NK-92 (cell line): Measurements from ENCODE around the gene PCDHGA6.
"Not testable (repeated sequence)": the region's sequence is repeated elsewhere in the genome, so short reads cannot be mapped to it uniquely, and the experiment has no call there.

Experiments
- DNase-seq: peaks from one replicate; lab custom pipeline; 2025; ENCODE audit not compliant: unreplicated experiment; lab: John Stamatoyannopoulos, UW

PCDHGA6 gene

DNA sequence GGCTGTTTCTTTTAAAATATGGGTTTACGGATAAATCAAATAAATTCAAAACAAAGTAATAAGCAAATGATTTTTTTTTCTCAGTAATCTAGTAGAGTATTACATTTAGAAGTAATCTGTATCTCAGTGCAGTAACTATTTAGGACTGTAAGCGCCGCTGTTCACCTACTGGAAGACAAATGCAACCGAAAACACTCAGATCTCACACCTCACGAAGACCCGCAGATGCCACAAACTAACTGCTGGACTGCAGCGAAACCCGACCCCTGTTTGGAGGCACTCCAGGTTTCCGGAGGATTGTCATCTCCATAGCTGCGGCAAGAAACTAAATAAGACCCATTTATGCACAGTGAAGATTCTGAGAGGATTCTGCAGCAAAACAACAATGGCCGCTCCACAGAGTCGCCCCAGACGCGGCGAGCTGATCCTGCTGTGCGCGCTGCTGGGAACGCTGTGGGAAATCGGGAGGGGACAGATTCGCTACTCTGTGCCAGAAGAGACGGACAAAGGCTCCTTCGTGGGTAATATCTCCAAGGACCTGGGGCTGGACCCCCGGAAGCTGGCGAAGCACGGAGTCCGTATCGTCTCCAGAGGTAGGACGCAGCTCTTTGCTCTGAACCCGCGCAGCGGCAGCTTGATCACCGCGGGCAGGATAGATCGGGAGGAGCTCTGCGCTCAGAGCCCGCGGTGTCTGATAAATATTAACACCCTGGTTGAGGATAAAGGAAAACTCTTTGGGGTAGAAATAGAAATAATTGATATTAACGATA, 18.9 kb downstream of the PCDHGA6 start, which contains the start of gene PCDHGA8:
Gene PCDHGA8, plus strand, starts transcription at position 205 of the 770 bp plus-strand sequence. Its CDS starts 181 bp downstream, at position 386.
- DNase-seq: no peak

DNA sequence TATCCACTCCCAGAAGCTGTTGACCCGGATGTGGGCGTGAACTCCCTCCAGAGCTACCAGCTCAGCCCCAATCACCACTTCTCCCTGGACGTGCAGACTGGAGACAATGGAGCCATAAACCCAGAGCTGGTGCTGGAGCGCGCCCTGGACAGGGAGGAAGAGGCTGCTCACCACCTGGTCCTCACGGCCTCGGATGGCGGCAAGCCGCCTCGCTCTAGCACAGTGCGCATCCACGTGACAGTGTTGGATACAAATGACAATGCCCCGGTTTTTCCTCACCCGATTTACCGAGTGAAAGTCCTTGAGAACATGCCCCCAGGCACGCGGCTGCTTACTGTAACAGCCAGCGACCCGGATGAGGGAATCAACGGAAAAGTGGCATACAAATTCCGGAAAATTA, 19.6 kb downstream of the PCDHGA6 start:
- no peak for DNase-seq

DNA sequence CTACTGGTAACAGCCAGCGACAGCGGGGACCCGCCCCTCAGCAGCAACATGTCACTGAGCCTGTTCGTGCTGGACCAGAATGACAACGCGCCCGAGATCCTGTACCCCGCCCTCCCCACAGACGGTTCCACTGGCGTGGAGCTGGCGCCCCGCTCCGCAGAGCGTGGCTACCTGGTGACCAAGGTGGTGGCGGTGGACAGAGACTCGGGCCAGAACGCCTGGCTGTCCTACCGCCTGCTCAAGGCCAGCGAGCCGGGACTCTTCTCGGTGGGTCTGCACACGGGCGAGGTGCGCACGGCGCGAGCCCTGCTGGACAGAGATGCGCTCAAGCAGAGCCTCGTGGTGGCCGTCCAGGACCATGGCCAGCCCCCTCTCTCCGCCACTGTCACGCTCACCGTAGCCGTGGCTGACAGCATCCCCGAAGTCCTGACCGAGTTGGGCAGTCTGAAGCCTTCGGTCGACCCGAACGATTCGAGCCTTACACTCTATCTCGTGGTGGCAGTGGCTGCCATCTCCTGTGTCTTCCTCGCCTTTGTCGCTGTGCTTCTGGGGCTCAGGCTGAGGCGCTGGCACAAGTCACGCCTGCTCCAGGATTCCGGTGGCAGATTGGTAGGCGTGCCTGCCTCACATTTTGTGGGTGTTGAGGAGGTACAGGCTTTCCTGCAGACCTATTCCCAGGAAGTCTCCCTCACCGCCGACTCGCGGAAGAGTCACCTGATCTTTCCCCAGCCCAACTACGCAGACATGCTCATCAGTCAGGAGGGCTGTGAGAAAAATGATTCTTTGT, 20.9 kb downstream of the PCDHGA6 start:
- not testable (repeated sequence) for DNase-seq

DNA sequence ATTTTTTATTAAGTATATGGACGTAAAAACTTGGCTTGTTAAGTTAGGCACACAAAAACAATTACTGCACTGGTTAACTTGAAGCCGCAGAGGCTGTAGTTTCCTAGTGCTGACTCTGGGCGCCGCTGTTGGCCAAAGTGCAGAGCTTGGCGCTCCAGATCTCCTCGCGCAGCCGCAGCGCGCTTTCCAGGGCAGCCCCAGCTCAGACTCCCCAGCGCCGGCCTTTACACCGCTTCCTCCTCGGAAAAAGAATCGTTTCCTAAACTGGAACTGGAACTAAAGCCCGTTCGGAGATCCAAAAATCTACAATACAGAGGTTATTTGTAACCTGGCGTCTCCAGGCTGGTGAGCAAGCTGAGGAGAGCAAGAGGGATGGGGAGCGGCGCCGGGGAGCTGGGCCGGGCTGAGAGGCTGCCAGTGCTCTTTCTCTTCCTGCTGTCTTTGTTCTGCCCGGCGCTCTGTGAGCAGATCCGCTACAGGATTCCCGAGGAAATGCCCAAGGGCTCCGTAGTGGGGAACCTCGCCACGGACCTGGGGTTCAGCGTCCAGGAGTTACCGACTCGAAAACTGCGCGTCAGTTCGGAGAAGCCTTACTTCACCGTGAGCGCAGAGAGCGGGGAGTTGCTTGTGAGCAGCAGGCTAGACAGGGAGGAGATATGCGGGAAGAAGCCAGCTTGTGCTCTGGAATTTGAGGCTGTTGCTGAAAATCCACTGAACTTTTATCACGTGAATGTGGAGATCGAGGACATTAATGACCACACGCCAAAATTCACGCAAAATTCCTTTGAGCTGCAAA, 24.3 kb downstream of the PCDHGA6 start, which contains the start of gene PCDHGB5:
Gene PCDHGB5, plus strand, starts transcription at position 192 of the 796 bp plus-strand sequence. Its CDS starts 181 bp downstream, at position 373.
- not testable (repeated sequence) for DNase-seq

DNA sequence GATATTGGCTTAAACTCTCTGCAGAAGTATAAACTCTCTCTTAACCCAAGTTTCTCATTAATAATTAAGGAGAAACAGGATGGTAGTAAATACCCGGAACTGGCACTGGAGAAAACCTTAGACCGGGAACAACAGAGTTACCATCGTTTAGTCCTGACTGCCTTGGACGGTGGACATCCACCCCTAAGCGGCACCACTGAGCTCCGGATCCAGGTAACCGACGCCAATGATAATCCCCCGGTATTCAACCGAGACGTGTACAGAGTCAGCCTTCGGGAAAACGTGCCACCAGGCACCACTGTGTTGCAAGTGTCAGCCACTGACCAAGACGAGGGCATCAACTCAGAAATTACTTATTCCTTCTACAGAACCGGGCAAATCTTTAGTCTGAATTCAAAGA, 24.9 kb downstream of the PCDHGA6 start:
- no peak for DNase-seq

DNA sequence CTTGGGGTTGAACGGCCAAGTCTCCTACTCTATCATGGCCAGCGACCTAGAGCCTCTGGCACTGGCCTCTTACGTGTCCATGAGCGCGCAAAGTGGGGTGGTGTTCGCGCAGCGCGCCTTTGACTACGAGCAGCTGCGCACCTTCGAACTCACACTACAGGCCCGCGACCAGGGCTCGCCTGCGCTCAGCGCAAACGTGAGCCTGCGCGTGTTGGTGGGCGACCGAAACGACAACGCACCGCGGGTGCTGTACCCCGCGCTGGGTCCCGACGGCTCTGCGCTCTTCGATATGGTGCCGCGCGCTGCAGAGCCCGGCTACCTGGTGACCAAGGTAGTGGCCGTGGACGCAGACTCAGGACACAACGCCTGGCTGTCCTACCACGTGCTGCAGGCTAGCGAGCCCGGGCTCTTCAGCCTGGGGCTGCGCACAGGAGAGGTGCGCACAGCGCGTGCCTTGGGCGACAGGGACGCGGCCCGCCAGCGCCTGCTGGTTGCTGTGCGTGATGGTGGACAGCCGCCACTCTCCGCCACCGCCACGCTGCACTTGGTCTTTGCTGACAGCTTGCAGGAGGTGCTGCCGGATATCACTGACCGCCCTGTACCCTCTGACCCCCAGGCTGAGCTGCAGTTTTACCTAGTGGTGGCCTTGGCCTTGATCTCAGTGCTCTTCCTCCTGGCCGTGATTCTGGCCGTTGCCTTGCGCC, 26.0 kb downstream of the PCDHGA6 start:
- no peak for DNase-seq

DNA sequence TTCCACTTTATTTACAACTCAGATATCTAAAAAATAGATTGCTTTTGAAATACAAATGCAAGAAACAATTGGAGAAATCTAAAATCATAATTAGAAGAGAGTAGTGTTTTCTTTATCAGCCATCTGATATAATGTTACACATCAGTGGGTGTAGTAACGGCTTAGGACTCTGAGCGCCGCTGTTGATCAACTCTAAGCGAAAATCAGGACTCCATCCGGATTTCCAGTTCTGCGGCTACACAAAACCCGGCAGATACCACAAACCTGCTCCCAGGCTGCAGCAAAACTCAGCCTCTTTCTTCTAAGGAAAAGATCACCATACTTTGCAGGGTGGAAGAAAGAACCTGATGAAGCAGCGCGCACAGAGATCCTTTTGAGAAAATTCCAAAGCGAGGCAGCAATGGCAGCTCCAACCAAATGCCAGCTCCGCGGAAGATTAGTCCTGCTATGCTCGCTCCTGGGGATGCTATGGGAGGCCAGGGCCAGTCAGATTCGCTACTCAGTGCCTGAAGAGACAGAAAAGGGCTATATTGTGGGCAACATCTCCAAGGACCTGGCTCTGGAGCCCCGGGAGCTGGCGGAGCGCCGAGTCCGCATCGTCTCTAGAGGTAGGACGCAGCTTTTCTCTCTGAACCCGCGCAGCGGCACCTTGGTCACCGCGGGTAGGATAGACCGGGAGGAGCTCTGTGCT, 29.0 kb downstream of the PCDHGA6 start, which contains the start of gene PCDHGA9:
Gene PCDHGA9, plus strand, starts transcription at position 226 of the 691 bp plus-strand sequence. Its CDS starts 175 bp downstream, at position 401.
- DNase-seq: no peak

DNA sequence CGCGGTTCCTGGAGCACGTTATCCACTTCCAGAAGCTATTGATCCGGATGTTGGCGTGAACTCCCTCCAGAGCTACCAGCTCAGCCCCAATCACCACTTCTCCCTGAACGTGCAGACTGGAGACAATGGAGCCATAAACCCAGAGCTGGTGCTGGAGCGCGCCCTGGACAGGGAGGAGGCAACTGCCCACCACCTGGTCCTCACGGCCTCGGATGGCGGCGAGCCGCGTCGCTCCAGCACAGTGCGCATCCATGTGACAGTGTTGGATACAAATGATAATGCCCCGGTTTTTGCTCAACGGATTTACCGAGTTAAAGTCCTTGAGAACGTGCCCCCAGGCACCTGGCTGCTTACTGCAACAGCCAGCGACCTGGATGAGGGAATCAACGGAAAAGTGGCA, 29.7 kb downstream of the PCDHGA6 start:
- no peak for DNase-seq

DNA sequence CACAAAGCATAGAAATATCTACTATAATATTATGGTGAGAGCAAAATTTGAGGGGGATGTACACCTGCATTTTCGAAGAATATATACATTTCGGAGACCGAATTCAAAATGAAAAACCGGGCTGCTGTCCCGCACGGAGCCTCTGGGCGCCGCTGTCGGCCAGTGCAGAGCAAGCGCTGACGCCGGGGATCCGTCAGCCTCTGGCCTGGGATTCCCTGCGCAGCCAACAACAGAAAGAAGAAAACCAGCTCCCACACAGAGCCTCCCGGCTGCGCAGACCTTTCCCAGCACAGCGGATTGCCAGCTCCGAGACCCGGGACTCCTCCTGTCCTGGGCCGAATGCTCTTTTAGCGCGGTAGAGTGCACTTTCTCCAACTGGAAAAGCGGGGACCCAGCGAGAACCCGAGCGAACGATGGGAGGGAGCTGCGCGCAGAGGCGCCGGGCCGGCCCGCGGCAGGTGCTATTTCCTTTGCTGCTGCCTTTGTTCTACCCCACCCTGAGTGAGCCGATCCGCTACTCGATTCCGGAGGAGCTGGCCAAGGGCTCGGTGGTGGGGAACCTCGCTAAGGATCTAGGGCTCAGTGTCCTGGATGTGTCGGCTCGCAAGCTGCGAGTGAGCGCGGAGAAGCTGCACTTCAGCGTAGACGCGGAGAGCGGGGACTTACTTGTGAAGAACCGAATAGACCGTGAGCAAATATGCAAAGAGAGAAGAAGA, 34.3 kb downstream of the PCDHGA6 start, which contains the start of gene PCDHGB6:
Gene PCDHGB6, plus strand, starts transcription at position 232 of the 716 bp plus-strand sequence. Its CDS starts 182 bp downstream, at position 414.
- DNase-seq: not testable (repeated sequence)

DNA sequence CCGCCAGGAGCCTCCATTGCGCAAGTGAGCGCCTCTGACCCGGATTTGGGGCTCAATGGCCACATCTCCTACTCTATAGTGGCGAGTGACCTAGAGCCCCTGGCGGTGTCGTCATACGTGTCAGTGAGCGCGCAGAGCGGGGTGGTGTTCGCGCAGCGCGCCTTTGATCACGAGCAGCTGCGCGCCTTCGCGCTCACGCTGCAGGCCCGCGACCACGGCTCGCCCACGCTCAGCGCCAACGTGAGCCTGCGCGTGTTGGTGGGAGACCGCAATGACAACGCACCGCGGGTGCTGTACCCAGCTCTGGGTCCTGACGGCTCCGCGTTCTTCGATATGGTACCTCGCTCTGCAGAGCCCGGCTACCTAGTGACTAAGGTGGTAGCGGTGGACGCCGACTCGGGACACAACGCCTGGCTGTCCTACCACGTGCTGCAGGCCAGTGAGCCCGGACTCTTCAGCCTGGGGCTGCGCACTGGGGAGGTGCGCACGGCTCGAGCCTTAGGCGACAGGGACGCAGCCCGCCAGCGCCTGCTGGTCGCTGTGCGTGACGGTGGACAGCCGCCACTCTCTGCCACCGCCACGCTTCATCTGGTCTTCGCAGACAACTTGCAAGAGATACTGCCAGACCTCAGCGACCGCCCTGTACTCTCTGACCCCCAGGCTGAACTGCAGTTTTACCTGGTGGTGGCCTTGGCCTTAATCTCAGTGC, 36.1 kb downstream of the PCDHGA6 start:
- DNase-seq: no peak

DNA sequence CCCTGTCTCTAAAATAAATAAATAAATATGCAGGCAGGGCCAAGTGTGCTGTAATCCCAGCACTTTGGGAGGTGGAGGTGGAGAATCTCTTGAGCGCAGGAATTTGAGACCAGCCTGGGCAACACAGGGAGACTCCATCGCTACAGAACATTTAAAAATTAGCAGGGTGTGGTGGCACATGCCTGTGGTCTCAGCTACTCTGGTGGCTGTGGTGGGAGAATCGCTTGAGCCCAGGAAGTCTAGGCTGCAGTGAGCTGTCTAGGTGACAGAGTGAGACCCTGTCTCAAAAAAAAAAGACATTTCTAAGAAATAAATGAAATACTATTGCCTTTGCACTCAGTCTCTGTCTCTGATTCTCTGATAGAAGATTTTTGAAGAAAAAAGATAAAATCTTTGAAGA, 37.9 kb downstream of the PCDHGA6 start:
- DNase-seq: no peak

DNA sequence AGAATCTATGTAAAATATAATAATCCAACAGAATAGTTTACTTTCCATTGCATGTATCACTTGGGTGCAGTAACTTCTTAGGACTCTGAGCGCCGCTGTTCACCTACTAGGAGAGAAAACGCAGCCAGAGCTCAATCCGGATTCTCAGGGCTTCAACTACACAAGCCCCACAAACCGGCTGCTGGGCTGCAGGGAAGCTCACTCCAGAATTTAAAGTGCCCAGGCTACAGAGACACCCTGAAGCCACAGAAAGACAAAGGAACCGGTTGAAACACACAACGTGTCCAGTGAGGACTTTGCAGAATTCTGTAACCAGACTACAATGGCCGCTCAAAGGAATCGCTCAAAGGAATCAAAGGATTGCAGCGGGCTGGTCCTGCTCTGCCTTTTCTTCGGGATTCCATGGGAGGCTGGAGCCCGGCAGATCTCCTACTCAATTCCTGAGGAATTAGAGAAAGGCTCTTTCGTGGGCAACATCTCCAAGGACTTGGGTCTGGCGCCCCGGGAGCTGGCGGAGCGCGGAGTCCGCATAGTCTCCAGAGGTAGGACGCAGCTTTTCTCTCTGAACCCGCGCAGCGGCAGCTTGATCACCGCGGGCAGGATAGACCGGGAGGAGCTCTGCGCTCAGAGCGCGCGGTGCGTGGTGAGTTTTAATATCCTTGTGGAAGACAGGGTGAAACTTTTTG, 39.3 kb downstream of the PCDHGA6 start, which contains the start of gene PCDHGA10:
Gene PCDHGA10, plus strand, starts transcription at position 134 of the 686 bp plus-strand sequence. Its CDS starts 189 bp downstream, at position 323.
- DNase-seq: no peak

DNA sequence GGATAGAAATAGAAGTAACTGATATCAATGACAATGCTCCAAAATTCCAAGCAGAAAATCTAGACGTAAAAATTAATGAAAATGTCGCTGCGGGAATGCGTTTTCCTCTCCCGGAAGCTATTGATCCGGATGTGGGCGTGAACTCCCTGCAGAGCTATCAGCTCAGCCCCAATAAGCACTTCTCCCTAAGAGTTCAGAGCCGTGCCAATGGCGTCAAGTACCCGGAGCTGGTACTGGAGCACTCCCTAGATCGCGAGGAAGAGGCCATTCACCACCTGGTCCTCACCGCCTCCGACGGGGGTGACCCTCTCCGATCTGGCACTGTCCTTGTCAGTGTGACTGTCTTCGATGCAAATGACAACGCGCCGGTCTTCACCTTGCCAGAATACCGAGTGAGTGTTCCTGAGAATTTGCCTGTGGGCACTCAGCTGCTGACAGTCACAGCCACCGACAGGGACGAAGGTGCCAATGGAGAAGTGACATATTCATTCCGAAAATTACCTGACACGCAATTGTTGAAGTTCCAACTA, 39.9 kb downstream of the PCDHGA6 start:
- DNase-seq: no peak

DNA sequence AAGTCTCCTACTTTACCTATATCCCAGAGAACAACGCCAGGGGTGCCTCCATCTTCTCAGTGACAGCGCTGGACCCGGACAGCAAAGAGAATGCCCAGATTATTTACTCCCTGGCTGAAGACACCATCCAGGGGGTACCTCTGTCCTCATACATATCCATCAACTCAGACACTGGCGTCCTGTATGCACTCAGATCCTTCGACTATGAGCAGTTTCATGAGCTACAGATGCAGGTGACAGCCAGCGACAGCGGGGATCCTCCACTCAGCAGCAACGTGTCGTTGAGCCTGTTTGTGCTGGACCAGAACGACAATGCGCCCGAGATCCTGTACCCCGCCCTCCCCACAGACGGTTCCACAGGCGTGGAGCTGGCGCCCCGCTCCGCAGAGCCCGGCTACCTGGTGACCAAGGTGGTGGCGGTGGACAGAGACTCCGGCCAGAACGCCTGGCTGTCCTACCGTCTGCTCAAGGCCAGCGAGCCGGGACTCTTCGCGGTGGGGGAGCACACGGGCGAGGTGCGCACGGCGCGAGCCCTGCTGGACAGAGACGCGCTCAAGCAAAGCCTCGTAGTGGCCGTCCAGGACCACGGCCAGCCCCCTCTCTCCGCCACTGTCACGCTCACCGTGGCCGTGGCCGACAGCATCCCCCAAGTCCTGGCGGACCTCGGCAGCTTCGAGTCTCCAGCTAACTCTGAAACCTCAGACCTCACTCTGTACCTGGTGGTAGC, 41.0 kb downstream of the PCDHGA6 start:
- not testable (repeated sequence) for DNase-seq

DNA sequence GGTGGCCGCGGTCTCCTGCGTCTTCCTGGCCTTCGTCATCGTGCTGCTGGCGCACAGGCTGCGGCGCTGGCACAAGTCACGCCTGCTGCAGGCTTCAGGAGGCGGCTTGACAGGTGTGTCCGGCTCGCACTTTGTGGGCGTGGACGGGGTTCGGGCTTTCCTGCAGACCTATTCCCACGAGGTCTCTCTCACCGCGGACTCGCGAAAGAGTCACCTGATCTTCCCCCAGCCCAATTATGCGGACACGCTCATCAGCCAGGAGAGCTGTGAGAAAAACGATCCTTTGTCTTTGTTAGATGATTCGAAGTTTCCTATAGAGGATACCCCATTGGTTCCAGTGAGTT, 41.6 kb downstream of the PCDHGA6 start:
- DNase-seq: not testable (repeated sequence)

DNA sequence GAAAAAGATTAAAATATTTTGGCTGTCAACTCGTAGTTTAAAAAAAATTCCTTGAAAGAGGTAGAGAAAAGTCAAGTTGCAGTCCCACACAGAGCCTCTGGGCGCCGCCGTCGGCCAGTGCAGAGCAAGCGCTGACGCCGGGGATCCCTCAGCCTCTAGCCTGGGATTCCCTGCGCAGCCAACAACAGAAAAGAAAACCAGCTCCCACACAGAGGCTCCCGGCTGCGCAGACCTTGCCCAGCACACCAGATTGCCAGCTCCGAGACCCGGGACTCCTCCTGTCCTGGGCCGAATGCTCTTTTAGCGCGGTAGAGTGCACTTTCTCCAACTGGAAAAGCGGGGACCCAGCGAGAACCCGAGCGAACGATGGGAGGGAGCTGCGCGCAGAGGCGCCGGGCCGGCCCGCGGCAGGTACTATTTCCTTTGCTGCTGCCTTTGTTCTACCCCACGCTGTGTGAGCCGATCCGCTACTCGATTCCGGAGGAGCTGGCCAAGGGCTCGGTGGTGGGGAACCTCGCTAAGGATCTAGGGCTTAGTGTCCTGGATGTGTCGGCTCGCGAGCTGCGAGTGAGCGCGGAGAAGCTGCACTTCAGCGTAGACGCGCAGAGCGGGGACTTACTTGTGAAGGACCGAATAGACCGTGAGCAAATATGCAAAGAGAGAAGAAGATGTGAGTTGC, 43.9 kb downstream of the PCDHGA6 start, which contains the start of gene PCDHGB7:
Gene PCDHGB7, plus strand, starts transcription at position 184 of the 679 bp plus-strand sequence. Its CDS starts 183 bp downstream, at position 367.
- DNase-seq: not testable (repeated sequence)
